Measurements from ENCODE around the gene LMO3.

LMO3 gene

GRCh38 chr12:16587110-16587453 lies 18.9 kb downstream of the LMO3 start:
- H3K9me3 ChIP-seq (ENCODE audit: insufficient read depth, low read length): no peaks in the 10 kb centered on the region
- H3F3A ChIP-seq (ENCODE audit: insufficient read depth): no peaks in the 10 kb centered on the region
- H3K36me3 ChIP-seq (ENCODE audit: low read length): no peaks in the 10 kb centered on the region
- no peak for TF ChIP-seq EZH2phosphoT487 (conservative IDR thresholded peaks at IDR 0.05; ENCODE audit: low read length)
- TF ChIP-seq CTCF (IDR thresholded peaks at IDR 0.05; ENCODE audit: insufficient read depth, low read length, poor library complexity, severe bottlenecking): no peak
- H3K27ac ChIP-seq (ENCODE audit: low read depth, low read length): no peak overlapping the region
- H3K9me2 ChIP-seq (replicated peaks; ENCODE audit: insufficient read depth, low read length): no peaks in the 10 kb centered on the region
- H4K20me1 ChIP-seq (ENCODE audit: low read depth, low read length): no peaks in the 10 kb centered on the region
- H3K27me3 ChIP-seq (ENCODE audit: low read length): no peaks in the 10 kb centered on the region
- H3K4me3 ChIP-seq (ENCODE audit: insufficient read depth, low read length, poor library complexity, severe bottlenecking): no peak overlapping the region
- no peak overlapping the region for H3K9ac ChIP-seq (ENCODE audit: low read length)
- H3K4me2 ChIP-seq (ENCODE audit: low read depth, low read length, poor library complexity, severe bottlenecking): no peak overlapping the region
- no peak overlapping the region for H2AFZ ChIP-seq (ENCODE audit: low read depth, low read length, severe bottlenecking)
- no peaks in the 10 kb centered on the region for H3K79me2 ChIP-seq (ENCODE audit: insufficient read depth, low read length)

GRCh38 chr12:16586350-16587109 lies 19.4 kb downstream of the LMO3 start:
- no peaks in the 10 kb centered on the region for H3F3A ChIP-seq (ENCODE audit: insufficient read depth)
- H3K27me3 ChIP-seq (ENCODE audit: low read length): no peaks in the 10 kb centered on the region
- no peak overlapping the region for H3K9ac ChIP-seq (ENCODE audit: low read length)
- no peaks in the 10 kb centered on the region for H3K79me2 ChIP-seq (ENCODE audit: insufficient read depth, low read length)
- H3K9me3 ChIP-seq (ENCODE audit: insufficient read depth, low read length): no peaks in the 10 kb centered on the region
- no peak overlapping the region for H3K4me2 ChIP-seq (ENCODE audit: low read depth, low read length, poor library complexity, severe bottlenecking)
- H3K36me3 ChIP-seq (ENCODE audit: low read length): no peaks in the 10 kb centered on the region
- no peaks in the 10 kb centered on the region for H3K9me2 ChIP-seq (replicated peaks; ENCODE audit: insufficient read depth, low read length)
- no peaks in the 10 kb centered on the region for H4K20me1 ChIP-seq (ENCODE audit: low read depth, low read length)
- H3K4me3 ChIP-seq (ENCODE audit: insufficient read depth, low read length, poor library complexity, severe bottlenecking): no peak overlapping the region
- TF ChIP-seq CTCF (IDR thresholded peaks at IDR 0.05; ENCODE audit: insufficient read depth, low read length, poor library complexity, severe bottlenecking) (no peak), EZH2phosphoT487 (conservative IDR thresholded peaks at IDR 0.05; ENCODE audit: low read length) (no peak)
- H3K27ac ChIP-seq (ENCODE audit: low read depth, low read length): no peak overlapping the region
- H2AFZ ChIP-seq (ENCODE audit: low read depth, low read length, severe bottlenecking): no peak overlapping the region

- Histone ChIP-seq H3K9me2 (replicated peaks; ENCODE audit: insufficient read depth, low read length) (no peaks in the 10 kb centered on the region), H3F3A (ENCODE audit: insufficient read depth) (no peaks in the 10 kb centered on the region), H3K27ac (ENCODE audit: low read depth, low read length) (no peak overlapping the region), H3K4me3 (ENCODE audit: insufficient read depth, low read length, poor library complexity, severe bottlenecking) (no peak overlapping the region), H2AFZ (ENCODE audit: low read depth, low read length, severe bottlenecking) (no peak overlapping the region), H3K79me2 (ENCODE audit: insufficient read depth, low read length) (no peaks in the 10 kb centered on the region), H3K27me3 (ENCODE audit: low read length) (no peaks in the 10 kb centered on the region), H3K9me3 (ENCODE audit: insufficient read depth, low read length) (no peaks in the 10 kb centered on the region), H4K20me1 (ENCODE audit: low read depth, low read length) (no peaks in the 10 kb centered on the region), H3K36me3 (ENCODE audit: low read length) (no peaks in the 10 kb centered on the region), H3K4me2 (ENCODE audit: low read depth, low read length, poor library complexity, severe bottlenecking) (no peak overlapping the region), H3K9ac (ENCODE audit: low read length) (no peak overlapping the region)
- TF ChIP-seq EZH2phosphoT487 (conservative IDR thresholded peaks at IDR 0.05; ENCODE audit: low read length) (no peak), CTCF (IDR thresholded peaks at IDR 0.05; ENCODE audit: insufficient read depth, low read length, poor library complexity, severe bottlenecking) (no peak)
Observed at GRCh38 chr12:16585781-16586180, 20.2 kb downstream of the LMO3 start.

Measured in SU-DHL-6 (cell line).